GM10847 (cell line): ENCODE results near the gene RUNX1.

Experiments
- POLR2A ChIP-seq: IDR thresholded peaks from 2 replicates; pipeline ENCODE4 v1.6.1; 2011; ENCODE audit not compliant: insufficient read length; ENCODE audit errors: extremely low read depth

Gene RUNX1

GRCh38 chr21:34836103-34836932 is 212.8 kb downstream of the RUNX1 start:
- TF ChIP-seq POLR2A, result no peak

DNA sequence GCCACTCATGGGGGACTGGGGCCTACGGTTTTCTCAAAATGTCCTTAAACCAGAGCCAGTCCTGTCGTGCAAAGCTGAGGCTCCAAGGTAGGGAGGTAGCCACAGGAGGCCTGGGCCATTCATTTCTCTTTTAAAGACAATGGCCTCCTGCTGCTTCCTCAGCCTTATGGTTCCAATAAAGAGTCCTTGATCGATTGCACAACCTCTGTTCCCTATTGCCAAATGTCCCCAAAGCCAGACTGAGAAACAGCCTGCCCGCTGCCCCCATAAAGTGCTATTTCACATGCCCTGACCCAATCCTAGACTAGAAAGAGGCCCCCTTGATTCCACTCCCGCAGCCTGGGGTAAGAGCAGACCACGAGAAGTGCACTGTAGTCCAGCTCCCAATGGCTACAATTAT is 213.6 kb downstream of the RUNX1 start:
- TF ChIP-seq POLR2A, result no peak

DNA sequence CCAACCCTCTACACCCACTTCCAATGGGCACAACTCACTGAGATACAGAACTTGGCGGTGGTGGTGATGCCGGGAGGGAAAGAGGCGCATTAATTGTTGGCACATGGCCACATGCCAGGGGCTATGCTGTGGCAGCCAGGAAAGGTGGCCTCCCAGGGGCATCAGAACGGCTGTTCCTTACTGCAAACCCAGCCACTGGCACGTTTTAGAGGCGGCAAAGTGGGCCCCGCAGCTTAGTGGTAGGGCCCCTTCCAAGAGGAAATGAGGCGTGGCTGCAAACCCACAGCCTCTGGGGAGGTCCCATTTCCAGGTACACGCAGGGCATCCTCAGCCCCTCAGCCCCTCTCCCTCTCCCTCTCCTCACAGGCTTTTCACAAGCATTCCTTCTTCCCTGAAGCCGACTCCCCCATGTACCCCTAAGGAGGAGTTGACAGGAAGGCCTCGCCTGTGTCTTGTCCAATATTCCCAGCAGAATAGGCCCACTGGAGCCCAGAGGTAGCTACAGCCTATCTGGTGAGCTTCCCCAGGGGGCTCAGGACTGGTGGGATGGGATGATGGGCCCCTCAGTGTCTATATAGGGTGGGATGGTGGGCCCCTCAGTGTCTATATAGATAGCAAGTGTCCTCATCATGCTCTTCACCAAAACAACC is 214.1 kb downstream of the RUNX1 start:
- TF ChIP-seq POLR2A, result no peak

GRCh38 chr21:34834290-34834689 is 214.8 kb downstream of the RUNX1 start:
- TF ChIP-seq POLR2A, result no peak

DNA sequence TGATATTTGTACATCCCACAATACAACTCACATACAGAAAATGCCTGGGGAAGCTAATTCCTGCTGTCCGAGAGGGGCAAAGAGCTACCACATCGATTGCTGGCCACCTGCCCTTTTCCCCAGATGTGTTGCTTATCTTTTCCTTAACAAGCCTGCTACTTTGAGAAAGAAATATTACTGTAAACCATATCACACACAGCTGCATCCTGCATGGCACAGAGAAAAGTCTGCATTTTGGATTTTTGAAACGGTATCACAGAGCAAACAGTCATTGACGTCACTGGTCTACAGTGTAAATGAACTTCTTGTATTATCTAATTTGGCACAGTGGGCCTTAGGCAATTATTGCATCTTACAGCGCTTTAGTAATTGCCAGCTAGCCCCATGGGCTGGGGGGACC is 215.6 kb downstream of the RUNX1 start:
- TF ChIP-seq POLR2A, result no peak

- TF ChIP-seq POLR2A, result no peak
Observed at GRCh38 chr21:34830386-34831170, 218.5 kb downstream of the RUNX1 start.

DNA sequence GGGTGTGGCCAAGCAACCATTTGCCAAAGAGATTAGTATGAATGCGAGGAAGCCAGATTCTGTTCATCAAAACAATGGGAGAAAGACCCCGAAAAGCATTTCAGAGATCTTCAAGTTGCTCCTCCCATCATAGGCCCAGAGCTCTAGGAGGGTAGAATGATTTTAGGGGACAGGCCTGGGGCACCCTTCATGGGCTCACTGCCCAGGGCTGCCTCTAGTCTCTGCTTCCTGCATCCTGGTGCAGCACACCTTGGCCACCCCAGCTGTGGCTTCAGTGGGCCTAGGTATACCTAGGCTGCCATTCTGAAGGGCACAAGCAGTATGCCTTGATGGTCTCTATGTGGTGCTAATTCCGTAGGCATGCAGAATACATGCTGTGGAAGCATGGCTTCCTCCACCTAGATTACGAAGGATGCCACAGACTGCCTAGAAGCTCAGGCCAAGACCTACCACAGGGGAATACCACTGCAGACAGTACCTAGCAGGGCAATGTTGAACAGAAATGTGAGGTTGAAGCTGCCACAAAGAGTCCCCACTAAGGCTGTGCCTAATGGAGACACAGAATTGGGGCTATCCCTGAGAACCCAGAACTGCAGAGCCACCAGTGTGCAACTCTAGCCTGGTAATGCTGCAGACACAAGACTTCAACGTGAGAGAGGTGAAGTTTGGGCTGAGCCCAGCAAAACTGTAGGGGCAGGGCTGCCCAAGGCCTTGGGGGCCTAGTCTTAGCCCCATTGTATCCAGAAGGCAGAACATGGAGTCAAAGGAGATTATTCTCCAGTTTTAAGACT is 221.5 kb downstream of the RUNX1 start:
- no peak for TF ChIP-seq POLR2A

GRCh38 chr21:34826836-34827235 is 222.3 kb downstream of the RUNX1 start:
- no peak for TF ChIP-seq POLR2A

- TF ChIP-seq POLR2A, result no peak
Observed at GRCh38 chr21:34825948-34826548, 223.1 kb downstream of the RUNX1 start.

- no peak for TF ChIP-seq POLR2A
Observed at GRCh38 chr21:34825101-34825500, 224.0 kb downstream of the RUNX1 start.

- TF ChIP-seq POLR2A, result no peak
Observed at GRCh38 chr21:34824314-34824713, 224.8 kb downstream of the RUNX1 start.

GRCh38 chr21:34822942-34823341 is 226.2 kb downstream of the RUNX1 start:
- no peak for TF ChIP-seq POLR2A

- TF ChIP-seq POLR2A, result no peak
Observed at GRCh38 chr21:34822168-34822567, 226.9 kb downstream of the RUNX1 start.

DNA sequence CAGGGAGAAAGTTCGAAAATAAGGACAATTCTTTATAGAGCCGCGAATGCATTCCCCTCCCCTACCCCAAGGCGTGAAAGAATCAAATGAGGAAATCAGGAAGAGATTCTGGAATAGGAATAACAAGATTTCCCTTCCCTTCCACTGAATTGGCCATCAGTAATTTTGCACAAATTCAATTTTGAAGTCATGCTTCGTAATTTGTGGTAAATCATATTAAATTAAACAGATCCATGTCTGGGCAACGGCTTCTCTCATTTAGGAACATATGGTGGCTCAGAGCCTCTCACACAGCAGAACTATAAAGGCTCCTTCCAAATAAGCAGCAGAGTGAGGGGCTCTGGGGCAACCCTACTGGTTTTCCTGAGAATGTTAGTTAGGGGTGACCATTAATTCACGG is 227.4 kb downstream of the RUNX1 start:
- no peak for TF ChIP-seq POLR2A

GRCh38 chr21:34820051-34820450 is 229.1 kb downstream of the RUNX1 start:
- no peak for TF ChIP-seq POLR2A
